HG03139 (cell line): Measurements from ENCODE around the gene TAF5L.
A peak's percentile ranks its signal among the peaks of the same experiment; 100 is the strongest.
"Not testable (repeated sequence)": the region's sequence is repeated elsewhere in the genome, so short reads cannot be mapped to it uniquely, and the experiment has no call there.

ENCODE experiments used
- ATAC-seq: cut with Tn5 transposase; IDR thresholded peaks from one replicate; pipeline ENCODE4 v1.9.1; 2021; ENCODE audit not compliant: unreplicated experiment

TAF5L gene

GRCh38 chr1:229642970-229643369 lies 17.0 kb upstream of the TAF5L start:
- no peak for ATAC-seq

- no peak for ATAC-seq
Observed at GRCh38 chr1:229642376-229642775, 16.5 kb upstream of the TAF5L start.

- no peak for ATAC-seq
Observed at GRCh38 chr1:229641306-229641705, 15.4 kb upstream of the TAF5L start.

GRCh38 chr1:229640455-229640854 lies 14.5 kb upstream of the TAF5L start:
- ATAC-seq, result no peak

- no peak for ATAC-seq
Observed at GRCh38 chr1:229637746-229638145, 11.8 kb upstream of the TAF5L start.

GRCh38 chr1:229636042-229636441 lies 10.1 kb upstream of the TAF5L start:
- ATAC-seq, result no peak

GRCh38 chr1:229631966-229632365 lies 6.0 kb upstream of the TAF5L start:
- no peak for ATAC-seq

- no peak for ATAC-seq
Observed at GRCh38 chr1:229631148-229631547, 5.2 kb upstream of the TAF5L start.

- no peak for ATAC-seq
Observed at GRCh38 chr1:229629261-229629660, 3.3 kb upstream of the TAF5L start.

GRCh38 chr1:229627003-229627402 lies 1.1 kb upstream of the TAF5L start:
- no peak for ATAC-seq

GRCh38 chr1:229625071-229625914 lies 629 bp downstream of the TAF5L start:
- peak; percentile 34 for ATAC-seq

- ATAC-seq, result no peak
Observed at GRCh38 chr1:229624521-229625070, 1.3 kb downstream of the TAF5L start.

- no peak for ATAC-seq
Observed at GRCh38 chr1:229623838-229624237, 2.1 kb downstream of the TAF5L start.

GRCh38 chr1:229623225-229623624 lies 2.7 kb downstream of the TAF5L start:
- no peak for ATAC-seq

- not testable (repeated sequence) for ATAC-seq
Observed at GRCh38 chr1:229622641-229623120, 3.2 kb downstream of the TAF5L start.

- ATAC-seq, result no peak
Observed at GRCh38 chr1:229621663-229622062, 4.3 kb downstream of the TAF5L start.

- ATAC-seq, result no peak
Observed at GRCh38 chr1:229620876-229621275, 5.0 kb downstream of the TAF5L start.

- no peak for ATAC-seq
Observed at GRCh38 chr1:229619614-229620013, 6.3 kb downstream of the TAF5L start.

- no peak for ATAC-seq
Observed at GRCh38 chr1:229619002-229619401, 6.9 kb downstream of the TAF5L start.

- no peak for ATAC-seq
Observed at GRCh38 chr1:229617351-229618100, 8.4 kb downstream of the TAF5L start.

- ATAC-seq, result no peak
Observed at GRCh38 chr1:229614701-229615100, 11.2 kb downstream of the TAF5L start.

GRCh38 chr1:229613938-229614337 lies 12.0 kb downstream of the TAF5L start:
- no peak for ATAC-seq
